Stomach (tissue), 9 donors: ENCODE results near the gene RNF5. TPM values are rescaled to one million over a fixed set of nuclear protein-coding genes. Genes with fewer than 3 reads are reported as not detected.
A peak's percentile ranks its signal among the peaks of the same experiment; 100 is the strongest.

ENCODE experiments used
- DNase-seq, 2 donors: peaks; one replicate each; pipeline versions ENCODE4 v3.0.0 to v3.0.0-alpha.2; 2013 to 2019
- H3K27ac ChIP-seq, 5 donors: fragments of 200-600 bp in 4 of 5; sonication (generic) in 4 of 5; one replicate each; pipeline ENCODE4 v1.5.1; 2013 to 2019; ENCODE audit warnings: mild to moderate bottlenecking in 1 of 5, moderate library complexity in 1 of 5
- H3K27me3 ChIP-seq, 3 donors: fragments of 200-600 bp; sonication (generic); one replicate each; pipeline ENCODE4 v1.5.1; 2017 to 2019; ENCODE audit warnings: mixed run types in 1 of 3
- H3K36me3 ChIP-seq, 4 donors: fragments of 200-600 bp; sonication (generic); 1 replicate in 3 of 4; 2 replicates in 1 of 4; pipeline ENCODE4 v1.5.1; 2016 to 2019
- H3K4me1 ChIP-seq, 4 donors: fragments of 200-600 bp; sonication (generic); one replicate each; pipeline ENCODE4 v1.5.1; 2016 to 2019
- H3K4me3 ChIP-seq, 4 donors: fragments of 200-600 bp; sonication (generic) in 3 of 4; one replicate each; pipeline ENCODE4 v1.5.1; 2016 to 2019; ENCODE audit warnings: mild to moderate bottlenecking in 1 of 4
- H3K9me3 ChIP-seq, 4 donors: fragments of 200-600 bp; sonication (generic); one replicate each; pipeline ENCODE4 v1.5.1; 2016 to 2019
- CTCF ChIP-seq, 7 experiments: fragments of 450-650 bp in 4 of 7; fragments of 200-600 bp in 3 of 7; sonication (generic) in 3 of 7; IDR thresholded peaks; one replicate each; pipeline ENCODE4 v1.5.1; 2016 to 2019; ENCODE audit warnings: antibody characterized with exemption in 7 of 7, control low read depth in 2 of 7, mild to moderate bottlenecking in 1 of 7
- EP300 ChIP-seq: sonication (generic); formaldehyde crosslinking; IDR thresholded peaks from one replicate; pipeline ENCODE4 v1.6.1; 2017; ENCODE audit warnings: antibody characterized with exemption
- POLR2A ChIP-seq, 4 donors: fragments of 450-650 bp; IDR thresholded peaks; one replicate each; pipeline ENCODE4 v1.6.1; 2016; ENCODE audit warnings: antibody characterized with exemption in 4 of 4, control low read depth in 2 of 4, mild to moderate bottlenecking in 1 of 4, moderate library complexity in 1 of 4
- POLR2AphosphoS5 ChIP-seq, 3 donors: sonication (generic); formaldehyde crosslinking; IDR thresholded peaks; one replicate each; pipeline ENCODE4 v1.6.1; 2016; ENCODE audit warnings: antibody characterized with exemption in 3 of 3
- WGBS, 5 donors: extraction: QIAGEN DNeasy Blood & Tissue Kit in 3 of 5; methylation state at CpG; one replicate each; pipeline versions ENCODE4 v1.1.5 to v1.1.7; 2013 to 2018; 5-methylcytosine and 5-hydroxymethylcytosine counted together
- intact Hi-C: fragments of 100-400 bp; cut with DNase I; formaldehyde crosslinking; loops from one replicate; pipeline ENCODE4 v1.15.1; 2023; ENCODE audit warnings: low total_unique reads
- polyA plus RNA-seq, 3 donors: library from polyadenylated mRNA; stranded (reverse); fragments of 200-250 nt; gene quantifications; one replicate each; pipeline ENCODE4 v1.2.3, GENCODE V29; 2013
- total RNA-seq, 5 donors: library from RNA; depleted of rRNA; stranded (reverse); fragments of >200 nt; gene quantifications; one replicate each; pipeline versions ENCODE4 v1.1.0 to v1.2.3, GENCODE V29; 2014 to 2016
- donor health status: healthy with polysubstance abuse.
- donor health status: Bipolar disorder and iron deficiency.
- donor health status: healthy.

RNF5 gene
- total and polyA plus RNA-seq, 8 donors: 22.6 to 107 (median 66.0) TPM

DNA sequence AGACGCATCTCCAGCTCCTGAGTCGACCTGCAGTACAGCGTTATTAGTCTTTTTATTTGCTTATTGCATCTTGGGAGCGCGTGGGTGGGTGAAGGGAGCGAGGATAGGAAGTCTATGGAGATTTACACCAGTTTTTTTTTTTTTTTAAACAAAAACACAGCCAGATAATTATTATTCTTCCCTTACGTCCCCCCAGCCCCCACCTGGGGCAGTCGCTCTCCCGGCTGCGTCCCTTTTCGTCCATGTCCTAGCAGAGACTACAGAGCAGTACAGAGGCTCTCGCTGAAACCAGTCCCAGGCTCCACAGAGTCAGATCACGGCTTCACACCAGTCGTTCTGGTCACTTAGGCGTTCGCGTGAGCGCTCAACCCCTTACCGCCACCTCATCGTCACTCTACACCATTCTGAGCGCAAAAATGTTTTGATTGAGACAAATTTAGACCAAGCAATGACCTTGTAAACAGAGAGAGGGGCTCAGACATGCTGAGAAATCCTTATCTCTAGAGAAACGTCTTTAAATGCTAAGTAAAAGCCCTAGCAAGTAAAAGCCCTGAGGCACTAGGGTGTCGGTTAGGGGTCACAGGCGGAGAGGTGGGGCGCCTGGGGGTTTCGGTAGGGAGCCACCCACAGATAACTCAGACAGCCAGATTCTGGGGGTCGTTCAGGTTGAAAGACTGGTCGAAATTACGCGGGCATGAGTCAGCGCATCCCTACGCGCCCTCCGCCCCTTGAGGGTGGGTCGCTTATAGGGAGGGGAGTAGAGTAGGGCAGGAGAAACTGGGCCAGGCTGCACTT, 25.2 kb upstream of the RNF5 start:
- Histone ChIP-seq H3K27ac (peak overlapping the region; percentile 88 to 94 (median 93)), H3K4me3 (peak overlapping the region; percentile 59 to 87 (median 78)), H3K9me3 (no peaks in the 10 kb centered on the region), H3K27me3 (peaks cover 0 to 34% (median 0%) of the 10 kb centered on the region in 3 donors), H3K4me1 (peaks cover 37 to 76% (median 63%) of the 10 kb centered on the region in 4 donors), H3K36me3 (peaks cover 8 to 38% (median 28%) of the 10 kb centered on the region in 4 donors)
- intact Hi-C loops: loop anchor here (5.0 kb wide), 1 partner anchor 36 kb away; no protein-coding TSS in a partner anchor
- peak; percentile 28 to 82 for DNase-seq
- WGBS, 5 donors: 19 to 25% (median 21%) methylated on average over 35 of the region's 35 CpGs
- no peak for TF ChIP-seq POLR2AphosphoS5 (IDR thresholded peaks at IDR 0.05)

DNA sequence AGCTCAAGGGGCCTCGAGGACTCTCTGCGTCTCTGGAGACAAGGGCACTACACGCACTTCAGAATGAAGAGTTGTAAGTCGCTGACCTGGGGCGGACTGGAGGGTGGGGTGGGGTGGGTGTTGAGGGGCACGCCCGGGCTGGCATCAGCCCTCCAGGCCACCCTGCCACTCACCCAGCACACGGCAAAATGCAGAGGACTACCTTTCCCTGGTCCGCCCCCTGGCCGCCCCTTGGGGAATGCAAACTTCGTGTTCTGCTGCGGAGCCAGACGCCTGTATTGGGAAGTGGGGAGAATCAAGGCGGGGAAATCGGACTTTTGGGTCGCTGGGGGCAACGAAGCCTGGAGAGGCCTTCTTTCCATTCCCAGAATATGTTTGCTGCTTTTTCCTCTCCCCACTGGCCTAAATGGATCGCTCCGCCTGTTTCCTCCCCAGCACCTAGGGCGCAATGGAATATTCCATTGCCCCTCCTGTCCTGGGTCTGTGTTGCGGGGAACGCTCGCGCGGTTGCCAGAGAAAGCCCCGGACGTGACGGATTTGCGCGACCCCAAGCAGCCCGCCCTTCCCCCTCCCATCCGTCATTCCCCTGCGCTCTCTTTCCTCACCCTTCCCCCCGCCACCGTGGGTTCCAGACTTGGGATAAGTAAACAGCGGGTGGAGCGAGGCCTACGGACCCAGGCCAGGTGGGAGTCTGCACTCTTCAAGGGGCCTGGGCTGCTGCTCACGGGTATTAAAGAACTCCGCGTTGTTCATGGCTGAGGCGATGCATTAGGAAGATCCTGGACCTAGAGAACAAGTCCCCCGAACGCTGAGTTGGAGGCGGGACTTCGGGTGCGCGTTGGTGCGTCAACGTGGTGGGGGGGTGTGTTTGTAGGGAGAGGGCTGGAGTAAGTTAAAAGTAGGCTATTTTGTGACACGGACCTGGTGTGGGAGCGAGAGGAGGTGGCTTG, 24.4 kb upstream of the RNF5 start, which contains the start of gene PPT2:
TSS of gene PPT2 (plus strand) at position 578 of the 950 bp plus-strand sequence. CDS start 454 bp downstream, outside the sequence.
- peak within 1 kb of the TSS; percentile 59 to 87 (median 78) for H3K4me3 ChIP-seq
- WGBS, 5 donors: 1 to 2% (median 1%) methylated on average over 46 to 52 of the region's 52 CpGs
- H3K9me3 ChIP-seq: no peaks in the 10 kb centered on the region
- peaks cover 37 to 75% (median 62%) of the 10 kb centered on the region in 4 donors for H3K4me1 ChIP-seq
- TF ChIP-seq POLR2AphosphoS5 (IDR thresholded peaks at IDR 0.05) (peak; percentile 51 to 82 (median 81)), EP300 (no peak), POLR2A (IDR thresholded peaks at IDR 0.05) (no peak), CTCF (IDR thresholded peaks at IDR 0.05) (no peak)
- intact Hi-C loops: loop anchor here (5.0 kb wide), 1 partner anchor 37 kb away; no protein-coding TSS in a partner anchor
- peaks cover 0 to 27% (median 0%) of the 10 kb centered on the region in 3 donors for H3K27me3 ChIP-seq
- DNase-seq: peak; percentile 82 to 98
- H3K36me3 ChIP-seq: peaks cover 14 to 40% (median 34%) of the 10 kb centered on the region in 4 donors
- peak within 1 kb of the TSS; percentile 88 to 94 (median 93) for H3K27ac ChIP-seq

DNA sequence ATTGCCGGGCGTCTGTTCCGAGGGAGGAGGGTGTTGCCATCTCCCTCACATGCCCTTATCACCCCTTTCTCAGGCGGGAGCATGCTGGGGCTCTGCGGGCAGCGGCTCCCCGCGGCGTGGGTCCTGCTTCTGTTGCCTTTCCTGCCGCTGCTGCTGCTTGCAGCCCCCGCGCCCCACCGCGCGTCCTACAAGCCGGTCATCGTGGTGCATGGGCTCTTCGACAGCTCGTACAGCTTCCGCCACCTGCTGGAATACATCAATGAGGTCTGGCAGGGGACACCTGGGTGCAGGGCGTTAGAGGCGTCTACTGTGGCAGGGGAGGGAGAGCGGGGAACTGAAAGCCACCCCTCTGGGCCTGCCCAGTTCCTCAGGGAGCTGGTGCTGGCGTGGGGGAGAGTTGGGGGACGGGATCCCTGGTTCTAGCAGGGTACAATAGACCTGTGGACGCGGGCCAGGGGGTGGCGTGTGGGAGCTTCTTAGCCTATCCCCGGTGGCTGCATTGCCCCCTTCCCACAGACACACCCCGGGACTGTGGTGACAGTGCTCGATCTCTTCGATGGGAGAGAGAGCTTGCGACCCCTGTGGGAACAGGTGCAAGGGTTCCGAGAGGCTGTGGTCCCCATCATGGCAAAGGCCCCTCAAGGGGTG, 23.6 kb upstream of the RNF5 start:
- H3K27ac ChIP-seq: peak overlapping the region; percentile 88 to 94 (median 93)
- TF ChIP-seq POLR2A (IDR thresholded peaks at IDR 0.05) (no peak), POLR2AphosphoS5 (IDR thresholded peaks at IDR 0.05) (peak; percentile 18 to 79 (median 50)), EP300 (no peak), CTCF (IDR thresholded peaks at IDR 0.05) (peak in 5 of 7 experiments; percentile 19 to 78 (median 55))
- no peaks in the 10 kb centered on the region for H3K9me3 ChIP-seq
- DNase-seq: peak; percentile 81 to 94
- intact Hi-C loops: loop anchor here (5.0 kb wide), 1 partner anchor 37 kb away; no protein-coding TSS in a partner anchor
- WGBS, 5 donors: 1 to 7% (median 3%) methylated on average over 15 to 34 of the region's 34 CpGs
- H3K27me3 ChIP-seq: peaks cover 0 to 19% (median 0%) of the 10 kb centered on the region in 3 donors
- peaks cover 37 to 69% (median 59%) of the 10 kb centered on the region in 4 donors for H3K4me1 ChIP-seq
- H3K36me3 ChIP-seq: peaks cover 17 to 41% (median 38%) of the 10 kb centered on the region in 4 donors
- peak overlapping the region; percentile 59 to 87 (median 78) for H3K4me3 ChIP-seq

DNA sequence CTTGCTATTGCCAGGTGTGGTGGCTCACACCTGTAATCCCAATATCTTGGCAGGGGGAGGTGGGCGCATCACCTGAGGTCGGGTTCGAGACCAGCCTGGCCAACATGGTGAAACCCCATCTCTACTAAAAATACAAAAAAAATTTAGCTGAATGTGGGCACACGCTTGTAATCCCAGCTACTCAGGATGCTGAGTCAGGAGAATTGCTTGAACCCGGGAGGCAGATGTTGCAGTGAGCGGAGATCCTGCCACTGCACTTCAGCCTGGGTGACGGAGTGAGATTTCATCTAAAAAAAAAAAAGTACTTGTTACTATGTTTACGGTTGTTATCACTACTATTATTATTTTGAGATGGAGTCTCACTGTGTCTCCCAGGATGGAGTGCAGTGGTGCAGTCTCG, 21.3 kb upstream of the RNF5 start:
- H3K36me3 ChIP-seq: peaks cover 17 to 61% (median 51%) of the 10 kb centered on the region in 4 donors
- peaks cover 0 to 2% (median 0%) of the 10 kb centered on the region in 3 donors for H3K27me3 ChIP-seq
- H3K27ac ChIP-seq: no peak overlapping the region
- TF ChIP-seq EP300 (no peak), CTCF (IDR thresholded peaks at IDR 0.05) (no peak), POLR2AphosphoS5 (IDR thresholded peaks at IDR 0.05) (no peak), POLR2A (IDR thresholded peaks at IDR 0.05) (no peak)
- H3K4me1 ChIP-seq: peaks cover 31 to 50% (median 44%) of the 10 kb centered on the region in 4 donors
- 79 to 91% (median 86%) methylated on average over 9 of the region's 9 CpGs for WGBS, 5 donors
- H3K9me3 ChIP-seq: no peaks in the 10 kb centered on the region
- DNase-seq: no peak
- no peak overlapping the region for H3K4me3 ChIP-seq
- intact Hi-C loops: no loop called here
